NOMO-1 (cell line): ENCODE results near the gene FNDC3B.
"Not testable (repeated sequence)": the region's sequence is repeated elsewhere in the genome, so short reads cannot be mapped to it uniquely, and the experiment has no call there.

ENCODE experiments used
- DNase-seq, 2 experiments: peaks; one replicate each; lab custom pipeline; 2025; ENCODE audit not compliant: unreplicated experiment in 2 of 2; lab: John Stamatoyannopoulos, UW

The FNDC3B gene

GRCh38 chr3:172346161-172346560, 306.8 kb downstream of the FNDC3B start:
- DNase-seq = no peak

GRCh38 chr3:172347895-172348679, 308.7 kb downstream of the FNDC3B start:
- DNase-seq = no peak

GRCh38 chr3:172351895-172352466, 312.6 kb downstream of the FNDC3B start:
- DNase-seq = no peak

GRCh38 chr3:172352786-172353185, 313.4 kb downstream of the FNDC3B start:
- no peak for DNase-seq

GRCh38 chr3:172354931-172355499, 315.6 kb downstream of the FNDC3B start:
- no peak for DNase-seq

- DNase-seq = no peak
Observed at GRCh38 chr3:172355836-172356235, 316.5 kb downstream of the FNDC3B start.

- DNase-seq = no peak
Observed at GRCh38 chr3:172356427-172356826, 317.0 kb downstream of the FNDC3B start.

- peak; percentile 2 to 32 for DNase-seq
Observed at GRCh38 chr3:172357850-172358754, 318.7 kb downstream of the FNDC3B start.

GRCh38 chr3:172359231-172359630, 319.9 kb downstream of the FNDC3B start:
- no peak for DNase-seq

GRCh38 chr3:172359996-172360395, 320.6 kb downstream of the FNDC3B start:
- no peak for DNase-seq

GRCh38 chr3:172362583-172362982, 323.2 kb downstream of the FNDC3B start:
- DNase-seq = no peak

GRCh38 chr3:172364374-172365027, 325.1 kb downstream of the FNDC3B start:
- no peak for DNase-seq

GRCh38 chr3:172365028-172365567, 325.7 kb downstream of the FNDC3B start:
- DNase-seq = no peak

GRCh38 chr3:172367205-172368105, 328.1 kb downstream of the FNDC3B start:
- DNase-seq = no peak

GRCh38 chr3:172368556-172368955, 329.2 kb downstream of the FNDC3B start:
- not testable (repeated sequence) for DNase-seq

- no peak for DNase-seq
Observed at GRCh38 chr3:172369590-172370259, 330.3 kb downstream of the FNDC3B start.

- DNase-seq = no peak
Observed at GRCh38 chr3:172370419-172370818, 331.0 kb downstream of the FNDC3B start.

GRCh38 chr3:172371544-172371943, 332.2 kb downstream of the FNDC3B start:
- DNase-seq = no peak

- DNase-seq = no peak
Observed at GRCh38 chr3:172372895-172373294, 333.5 kb downstream of the FNDC3B start.
